ENCODE results near the gene PYY.

GRCh38 chr17:43917016-43917347, 36.8 kb downstream of the PYY start:
- TF ChIP-seq POLR2A (IDR thresholded peaks at IDR 0.05) (no peak), CTCF (IDR thresholded peaks at IDR 0.05) (no peak)
